Activated CD4-positive, alpha-beta T cell treated with anti-CD3 and anti-CD28 coated beads, Interleukin-2, amount 50 U/mL, for 48 hours (primary cell): ENCODE results near the gene IFITM10.

Source experiments
- DNase-seq, 2 experiments: peaks; one replicate each; pipeline ENCODE4 v3.0.0-alpha.2; 2020

Gene IFITM10

DNA sequence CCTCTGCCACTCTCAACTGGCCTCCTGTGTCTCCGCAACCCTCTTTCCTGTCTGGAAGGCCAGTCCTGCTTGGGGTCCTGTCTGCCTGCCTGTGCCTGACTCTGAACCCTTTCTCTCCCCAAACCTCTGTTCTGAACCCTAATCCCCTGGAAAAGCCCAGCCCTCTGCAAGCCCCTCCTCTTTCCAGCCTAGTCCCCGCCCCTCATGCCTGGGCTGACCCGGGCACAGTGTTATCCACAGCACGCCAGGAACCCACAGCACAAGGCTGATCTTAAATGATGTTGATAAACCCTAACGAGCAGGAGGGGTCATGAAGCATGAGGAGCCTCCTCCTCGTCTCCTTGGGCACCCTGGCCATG is at the start of gene IFITM10:
IFITM10 (minus strand) TSS at position 115 of the 359 bp plus-strand sequence. CDS start 153 bp downstream, outside the sequence.
- DNase-seq, result no peak

DNA sequence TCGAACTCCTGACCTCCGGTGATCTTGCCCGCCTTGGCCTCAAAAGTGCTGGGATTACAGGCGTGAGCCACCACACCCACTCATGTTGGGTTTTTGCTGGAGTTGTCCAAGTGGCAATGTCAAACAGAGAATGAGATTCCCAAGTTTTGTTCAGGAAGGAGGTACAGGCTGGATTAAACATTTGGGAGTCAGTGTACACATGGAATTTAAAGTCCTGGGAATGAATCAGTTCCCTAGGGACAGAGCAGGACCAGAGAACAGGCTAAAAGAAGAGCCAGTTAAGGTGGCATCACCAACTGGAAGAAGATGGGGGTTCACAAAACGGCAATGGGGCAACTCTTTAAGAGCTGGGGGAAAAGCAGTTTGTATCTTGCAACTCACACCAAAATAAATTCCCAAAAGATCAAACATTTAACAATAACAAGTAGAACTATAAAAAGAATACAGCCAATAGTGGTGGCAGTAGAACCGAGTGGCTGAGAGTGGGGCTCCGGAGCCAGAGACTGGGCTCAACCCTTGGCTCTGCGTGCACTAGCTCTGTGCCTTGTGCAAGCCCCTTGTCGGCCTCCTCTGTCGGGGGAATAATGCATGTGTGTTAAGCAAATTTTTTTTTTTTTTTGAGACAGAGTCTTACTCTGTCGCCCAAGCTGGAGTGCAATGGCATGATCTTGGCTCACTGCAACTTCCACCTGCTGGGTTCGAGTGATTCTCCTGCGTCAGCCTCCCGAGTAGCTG is 47.2 kb upstream of the IFITM10 start:
- DNase-seq, result no peak

DNA sequence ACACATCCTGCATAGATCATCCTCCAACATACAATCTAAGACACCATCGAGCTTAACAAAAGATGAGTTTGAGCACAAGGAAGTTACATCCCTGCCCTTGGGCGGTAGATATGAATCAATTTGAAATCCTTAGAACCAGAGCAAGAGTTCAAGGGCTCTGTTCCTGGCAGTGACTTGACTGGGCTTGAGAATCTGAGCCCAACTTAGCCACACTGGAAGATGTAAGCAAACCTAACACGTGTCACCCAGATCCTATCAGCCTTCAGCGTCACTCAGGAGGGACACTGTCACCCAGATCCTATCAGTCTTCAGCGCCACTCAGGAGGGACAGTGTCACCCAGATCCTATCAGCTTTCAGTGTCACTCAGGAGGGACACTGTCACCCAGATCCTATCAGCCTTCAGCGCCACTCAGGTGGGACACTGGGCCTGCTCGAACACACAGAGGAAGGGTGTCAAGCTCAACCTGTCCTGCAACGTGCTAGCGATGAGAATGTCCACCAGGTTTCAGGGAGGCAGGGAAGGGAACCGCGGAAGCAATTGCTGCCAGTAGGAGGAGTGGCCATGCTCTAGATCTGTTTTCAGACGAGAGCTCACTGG is 46.1 kb upstream of the IFITM10 start:
- DNase-seq, result no peak

DNA sequence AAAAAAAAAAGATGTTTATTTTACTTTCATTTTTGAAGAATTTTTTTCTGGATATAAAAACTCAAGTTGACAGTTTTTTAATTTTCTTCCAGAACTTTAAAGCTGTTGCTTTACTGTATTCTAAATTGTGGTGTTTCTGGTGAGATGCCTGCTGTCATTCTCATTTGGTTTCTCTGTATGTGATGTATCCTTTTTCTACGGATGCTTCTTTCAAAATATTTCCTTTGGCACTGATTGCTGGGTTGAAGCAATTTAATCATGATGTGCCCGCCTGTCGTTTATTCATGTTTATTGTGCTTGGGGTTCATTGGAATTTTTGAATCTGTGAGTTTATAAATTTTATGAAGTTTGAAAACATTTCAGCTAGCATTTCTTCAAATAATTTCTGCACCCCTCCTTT is 42.7 kb upstream of the IFITM10 start:
- no peak for DNase-seq

DNA sequence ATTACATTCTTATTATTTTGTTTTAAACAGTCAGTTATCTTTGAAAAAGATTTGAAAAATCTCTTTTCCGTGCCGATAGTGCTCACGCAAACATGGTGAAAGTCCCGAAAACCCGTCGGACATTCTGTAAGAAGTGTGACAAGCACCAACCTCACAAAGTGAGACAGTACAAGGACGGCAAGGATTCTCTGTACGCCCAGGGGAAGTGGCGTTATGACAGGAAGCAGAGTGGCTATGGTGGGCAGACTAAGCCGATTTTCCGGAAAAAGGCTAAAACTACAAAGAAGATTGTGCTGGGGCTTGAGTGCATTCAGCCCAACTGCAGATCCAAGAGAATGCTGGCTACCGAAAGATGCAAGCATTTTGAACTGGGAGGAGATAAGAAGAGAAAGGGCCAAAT is 42.1 kb upstream of the IFITM10 start:
- no peak for DNase-seq

DNA sequence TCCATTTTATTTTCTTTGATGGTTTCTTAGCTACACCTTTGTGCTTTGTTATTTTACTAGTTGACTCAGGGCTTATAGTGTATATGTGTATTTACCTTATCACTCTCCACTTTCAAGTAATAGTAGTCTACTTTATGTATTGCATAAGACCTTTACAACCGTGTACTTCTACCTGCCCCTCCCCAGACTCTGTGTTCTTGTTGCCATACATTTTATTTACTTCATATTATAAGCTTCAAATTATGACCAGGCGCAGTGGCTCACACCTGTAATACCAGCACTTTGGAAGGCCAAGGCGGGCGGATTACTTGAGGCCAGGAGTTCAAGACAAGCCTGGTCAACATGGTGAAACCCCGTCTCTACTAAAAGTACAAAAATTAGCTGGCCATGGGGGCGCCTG is 41.5 kb upstream of the IFITM10 start:
- DNase-seq, result no peak

DNA sequence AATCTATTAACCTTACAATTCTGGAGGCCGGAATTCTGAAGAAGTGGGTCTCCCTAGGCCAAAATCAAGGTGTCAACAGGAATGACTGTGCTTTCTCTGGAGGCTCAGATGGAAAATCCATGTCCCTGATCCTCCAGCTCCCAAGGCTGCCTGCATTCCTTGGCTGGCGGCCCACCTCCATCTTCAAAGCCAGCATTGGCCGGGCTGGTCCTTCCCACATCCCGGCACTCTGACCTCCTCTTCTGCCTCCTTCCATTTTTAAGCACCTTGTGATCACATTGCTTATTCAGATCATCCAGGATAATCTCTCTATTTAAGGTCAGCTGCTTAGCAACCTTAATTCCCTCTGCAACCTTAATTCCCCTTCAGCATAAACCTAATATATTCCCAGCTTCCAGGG is 36.1 kb upstream of the IFITM10 start:
- DNase-seq, result no peak

DNA sequence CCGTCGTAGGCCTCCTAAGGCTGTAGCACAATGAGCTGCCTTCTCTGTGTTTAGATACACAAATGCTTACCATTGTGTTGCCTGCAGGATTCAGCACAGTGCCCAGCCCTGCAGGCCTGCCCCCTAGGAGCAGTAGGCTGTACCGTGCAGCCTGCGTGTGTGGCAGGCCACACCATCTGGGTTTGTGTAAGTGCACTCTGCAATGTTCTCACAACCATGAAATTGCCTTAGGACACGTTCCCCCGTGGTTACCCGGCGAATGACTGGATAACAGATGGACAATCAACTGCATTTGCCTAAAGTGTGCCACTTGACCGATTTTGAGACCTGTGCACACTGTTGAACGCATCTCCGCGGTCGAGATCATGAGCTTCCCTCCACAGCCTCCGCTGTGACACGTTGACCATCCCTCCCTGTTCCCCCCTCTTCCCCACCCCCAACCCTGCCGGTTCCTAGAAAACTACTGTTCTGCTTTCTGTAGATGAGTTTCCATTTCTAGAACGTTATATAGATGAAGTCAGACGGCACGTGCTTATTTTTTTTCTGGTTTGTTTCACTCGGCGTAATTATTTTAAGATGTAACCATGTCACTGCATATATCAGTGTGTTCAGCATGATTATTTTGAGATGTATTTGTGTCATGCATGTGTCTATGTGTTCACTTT is 35.5 kb upstream of the IFITM10 start:
- DNase-seq, result no peak

DNA sequence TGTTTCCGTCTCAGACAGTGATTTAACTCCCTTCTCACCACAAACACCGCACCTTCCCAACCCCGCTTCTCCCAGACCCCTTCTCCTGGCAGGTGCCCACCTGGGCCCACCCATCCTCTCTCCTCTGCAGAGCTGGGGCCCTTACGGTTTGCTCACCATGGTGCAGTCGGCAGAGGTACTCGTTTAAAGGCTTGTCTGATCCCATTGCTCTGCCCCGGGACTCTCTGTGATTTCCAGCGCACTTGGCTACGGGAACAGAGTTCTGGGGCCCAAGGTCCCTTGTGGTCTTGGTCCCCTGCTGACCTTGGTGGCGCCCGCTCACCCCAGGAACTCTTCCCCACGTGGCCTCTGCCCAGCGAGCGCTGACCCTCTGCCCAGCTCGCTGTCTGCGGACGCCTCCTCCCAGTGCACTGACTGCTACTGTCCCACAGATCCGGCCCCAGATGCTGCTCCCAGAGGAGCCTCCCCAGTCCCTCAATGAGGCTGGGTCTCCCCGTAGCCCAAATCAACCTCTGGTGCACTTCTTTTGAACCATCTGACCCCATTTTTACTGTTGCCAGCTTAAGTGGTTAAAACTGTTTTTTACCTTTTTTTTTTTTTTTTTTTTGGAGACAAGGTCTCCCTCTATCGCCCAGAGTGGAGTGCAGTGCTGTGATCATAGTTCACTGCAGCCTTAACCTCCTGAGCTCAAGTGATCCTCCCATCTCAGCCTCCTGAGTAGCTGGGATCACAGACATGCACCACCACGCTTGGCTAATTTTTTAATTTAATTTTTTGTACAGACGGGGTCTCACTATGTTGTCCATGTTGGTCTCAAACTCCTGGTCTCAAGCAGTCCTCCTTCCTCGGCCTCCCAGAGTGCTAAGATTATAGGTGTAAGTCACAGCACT is 34.6 kb upstream of the IFITM10 start:
- no peak for DNase-seq

DNA sequence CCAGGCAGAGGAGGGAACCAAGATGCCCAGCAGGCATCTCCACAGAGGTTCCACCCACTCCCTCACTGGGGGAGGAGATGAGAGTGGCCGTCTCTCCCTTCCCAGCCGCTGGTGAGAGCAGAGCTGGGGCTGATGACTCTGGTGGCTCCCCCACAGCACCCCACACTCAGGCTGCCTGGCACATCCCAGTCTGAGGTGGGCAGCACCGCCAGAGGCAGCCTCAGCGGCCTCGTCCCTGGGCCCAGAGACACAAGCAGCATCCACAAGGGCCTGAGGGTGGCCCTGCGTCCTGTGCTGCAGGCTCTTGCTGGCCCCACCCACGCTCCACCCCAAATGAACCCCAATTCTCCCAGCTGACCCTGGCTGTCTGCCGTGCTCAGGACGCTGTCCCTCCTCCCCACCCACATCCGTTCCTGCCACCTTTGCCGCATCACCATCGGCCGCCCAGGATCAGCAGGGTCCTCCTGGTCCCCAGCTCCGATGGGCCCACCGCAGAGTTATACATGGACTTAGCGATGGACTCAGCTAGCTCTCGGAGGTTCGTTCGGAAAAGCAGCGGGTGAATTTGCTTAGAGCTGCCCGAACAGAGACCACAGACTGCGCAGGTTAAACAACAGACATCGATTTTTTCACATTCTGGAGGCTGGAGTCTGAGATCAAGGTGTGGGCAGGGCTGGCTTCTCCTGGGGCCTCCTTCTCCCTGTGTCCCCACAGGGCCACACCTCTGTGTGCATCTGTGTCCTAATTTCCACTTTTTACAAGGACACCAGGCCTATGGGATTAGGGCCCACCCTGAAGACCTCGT is 33.5 kb upstream of the IFITM10 start:
- DNase-seq, result no peak

DNA sequence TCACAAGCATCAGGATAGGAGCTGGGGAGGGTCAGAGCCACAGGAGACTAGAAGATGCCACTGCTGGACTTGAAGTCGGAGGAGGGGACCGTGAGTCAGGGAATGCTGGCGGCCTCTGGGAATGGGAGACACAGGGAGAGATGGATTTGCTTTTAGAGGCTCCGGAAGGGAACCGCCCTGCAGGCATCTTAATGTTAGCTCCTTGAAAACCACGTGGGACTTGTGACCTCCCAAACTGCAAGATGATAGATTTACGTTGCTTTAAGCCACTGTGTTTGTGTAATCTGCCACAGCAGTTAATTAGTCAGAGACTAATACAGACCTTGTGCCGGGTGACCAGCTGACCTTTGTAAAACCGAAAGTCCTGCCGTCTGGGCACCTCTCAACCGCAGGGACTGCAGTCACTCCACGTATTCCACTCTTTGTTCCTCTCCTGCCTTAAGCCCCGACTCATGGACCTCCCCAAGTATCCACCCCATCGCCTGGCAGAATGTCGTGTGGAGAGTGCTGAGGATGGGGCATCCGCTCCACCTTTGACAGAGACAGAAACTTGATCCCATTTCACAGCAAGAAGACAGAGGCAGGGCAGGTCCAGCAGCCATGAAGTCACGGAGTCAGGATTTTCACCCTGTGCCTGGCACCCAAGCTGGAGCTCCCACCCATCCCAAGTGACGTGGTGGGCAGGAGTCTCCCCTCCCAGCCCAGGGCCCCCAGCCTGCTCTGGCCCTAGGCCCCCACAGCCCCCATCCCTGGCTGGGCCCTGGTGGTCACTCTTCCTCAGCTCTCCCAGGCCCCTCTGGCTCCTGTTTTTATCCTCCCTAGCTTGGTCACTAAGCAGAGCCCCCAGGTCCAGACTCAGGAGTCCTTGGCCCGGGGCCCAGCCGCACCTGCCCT is 32.7 kb upstream of the IFITM10 start:
- no peak for DNase-seq

DNA sequence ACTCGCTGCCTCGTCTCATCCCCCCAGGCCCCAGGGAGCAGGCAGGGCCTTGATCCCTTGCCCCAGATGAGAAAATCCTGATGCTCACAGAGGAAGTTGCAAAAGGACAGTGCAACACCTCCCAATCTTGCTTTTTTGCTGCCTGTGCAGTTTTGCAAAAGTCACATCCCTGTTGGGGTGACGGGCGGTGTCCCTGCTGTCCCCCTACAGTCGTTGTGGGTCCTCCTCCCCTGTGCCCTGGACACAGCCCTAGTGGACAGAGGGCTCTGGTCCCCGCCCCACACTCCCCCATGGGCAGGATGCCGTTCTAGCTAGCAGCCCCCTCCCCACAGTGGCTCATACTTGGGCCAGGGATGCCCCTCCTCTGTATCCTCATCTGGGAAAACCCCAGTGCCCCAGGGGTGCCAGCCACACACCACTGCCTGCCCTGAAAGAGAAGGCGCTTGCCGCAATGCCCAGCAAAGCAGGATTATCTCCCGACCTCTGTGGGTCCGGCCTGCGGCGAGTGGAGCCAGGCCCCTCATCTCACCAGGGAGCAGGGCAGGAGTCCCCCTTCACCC is 31.7 kb upstream of the IFITM10 start:
- DNase-seq, result no peak

DNA sequence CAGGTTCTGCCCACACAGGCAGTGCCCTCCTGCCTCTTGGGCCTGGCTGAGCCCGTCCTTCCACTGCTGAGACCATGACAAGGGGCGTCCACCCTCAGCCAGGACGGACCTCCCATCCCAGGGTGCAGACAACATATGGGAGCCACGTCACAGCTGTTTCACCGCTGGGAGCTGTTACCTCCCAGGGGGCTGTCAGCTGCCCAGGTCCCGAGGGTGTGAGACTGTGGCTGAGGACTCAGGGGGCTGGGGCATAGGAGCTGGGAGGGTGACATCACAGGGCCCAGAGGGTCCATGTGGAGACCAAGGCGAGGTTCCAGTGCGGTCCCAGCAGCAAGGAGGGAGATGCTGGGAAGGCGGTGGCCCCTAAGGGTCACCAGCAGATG is 31.2 kb upstream of the IFITM10 start:
- DNase-seq, result no peak

DNA sequence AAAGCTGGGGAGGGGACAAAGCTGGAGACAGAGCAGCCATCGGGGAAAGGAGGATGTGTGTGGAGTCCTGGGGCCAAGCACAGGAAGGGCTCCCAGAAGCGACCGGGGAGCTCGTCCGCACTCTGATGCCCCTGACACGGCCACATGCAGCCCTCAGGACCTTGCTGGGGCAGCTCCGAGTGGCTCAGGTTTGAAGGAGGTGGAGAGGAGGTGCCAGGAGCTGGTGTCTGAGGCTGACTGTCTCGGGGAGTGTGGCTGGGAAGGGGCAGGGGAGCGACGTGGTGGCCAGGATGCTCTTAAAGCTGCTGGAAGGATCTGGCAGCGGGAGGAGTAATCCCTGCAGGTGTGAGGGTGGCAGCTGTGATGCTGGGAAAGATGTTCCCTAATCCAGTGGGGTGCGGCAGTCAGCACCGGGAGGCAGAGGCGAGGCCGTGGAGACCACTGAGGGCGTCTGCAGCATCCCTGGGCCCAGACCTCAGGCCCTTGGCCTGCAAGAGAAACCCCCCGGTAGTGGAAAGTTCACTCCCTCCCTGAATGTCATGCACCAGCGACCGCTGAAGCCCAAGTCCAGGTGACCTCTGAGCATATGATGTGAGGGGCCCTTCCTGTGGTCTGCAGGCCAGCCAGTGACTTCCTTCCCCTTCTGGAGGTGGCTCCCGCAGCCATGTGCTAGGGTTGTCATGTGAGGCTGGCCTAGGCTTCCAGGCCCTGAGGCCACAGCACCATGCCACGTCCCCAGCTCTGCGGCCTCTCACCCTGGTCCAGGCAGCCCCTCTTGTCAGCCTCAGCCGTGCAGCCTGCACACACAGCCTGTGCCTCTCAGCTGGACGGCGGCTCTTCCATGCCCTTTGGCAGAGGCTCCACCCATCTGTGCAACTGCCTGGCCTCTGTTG is 30.6 kb upstream of the IFITM10 start:
- DNase-seq, result no peak

DNA sequence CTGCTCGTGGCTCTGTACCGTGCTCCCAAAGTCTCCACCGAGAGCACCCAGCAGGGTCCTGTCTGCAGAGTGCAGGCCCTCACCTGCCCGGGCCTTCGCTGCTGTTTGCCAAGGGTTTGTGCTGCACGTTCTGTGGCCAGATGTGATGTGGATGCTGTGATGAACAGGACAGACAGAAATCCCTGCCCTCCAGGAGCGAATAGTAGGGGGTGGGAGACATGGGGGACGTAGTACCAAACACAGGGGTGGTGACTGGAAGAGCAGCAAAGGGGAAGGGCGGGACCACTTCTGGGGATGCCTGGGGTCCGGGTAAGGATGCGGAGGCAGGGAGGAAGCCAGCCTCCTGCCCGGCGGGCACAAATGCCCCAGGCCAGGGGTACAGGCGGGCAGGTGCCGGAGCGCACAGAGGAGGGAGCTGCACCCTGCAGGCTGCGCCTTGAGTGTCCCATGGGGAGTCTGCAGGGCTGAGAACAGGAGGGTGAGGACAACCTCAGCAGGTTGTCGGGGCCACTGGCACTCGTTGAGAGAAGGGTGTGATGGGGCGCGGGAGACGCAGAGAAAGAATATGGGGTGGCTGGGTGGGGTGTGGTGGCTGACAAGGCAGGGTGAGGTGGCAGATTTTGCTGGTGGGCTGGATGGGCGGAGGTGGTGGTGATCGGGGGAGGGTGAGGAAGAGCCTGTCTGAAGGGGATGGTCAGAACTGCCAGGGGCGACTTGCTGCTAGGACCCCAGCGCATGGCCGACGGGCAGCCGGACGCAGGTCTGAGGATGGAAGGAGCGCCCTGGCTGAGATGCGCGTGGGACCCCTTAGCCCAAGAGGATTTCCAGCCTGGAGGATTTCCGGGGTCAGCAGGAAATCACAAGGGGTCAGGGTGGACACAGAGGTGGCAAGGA is 29.7 kb upstream of the IFITM10 start:
- DNase-seq, result no peak

DNA sequence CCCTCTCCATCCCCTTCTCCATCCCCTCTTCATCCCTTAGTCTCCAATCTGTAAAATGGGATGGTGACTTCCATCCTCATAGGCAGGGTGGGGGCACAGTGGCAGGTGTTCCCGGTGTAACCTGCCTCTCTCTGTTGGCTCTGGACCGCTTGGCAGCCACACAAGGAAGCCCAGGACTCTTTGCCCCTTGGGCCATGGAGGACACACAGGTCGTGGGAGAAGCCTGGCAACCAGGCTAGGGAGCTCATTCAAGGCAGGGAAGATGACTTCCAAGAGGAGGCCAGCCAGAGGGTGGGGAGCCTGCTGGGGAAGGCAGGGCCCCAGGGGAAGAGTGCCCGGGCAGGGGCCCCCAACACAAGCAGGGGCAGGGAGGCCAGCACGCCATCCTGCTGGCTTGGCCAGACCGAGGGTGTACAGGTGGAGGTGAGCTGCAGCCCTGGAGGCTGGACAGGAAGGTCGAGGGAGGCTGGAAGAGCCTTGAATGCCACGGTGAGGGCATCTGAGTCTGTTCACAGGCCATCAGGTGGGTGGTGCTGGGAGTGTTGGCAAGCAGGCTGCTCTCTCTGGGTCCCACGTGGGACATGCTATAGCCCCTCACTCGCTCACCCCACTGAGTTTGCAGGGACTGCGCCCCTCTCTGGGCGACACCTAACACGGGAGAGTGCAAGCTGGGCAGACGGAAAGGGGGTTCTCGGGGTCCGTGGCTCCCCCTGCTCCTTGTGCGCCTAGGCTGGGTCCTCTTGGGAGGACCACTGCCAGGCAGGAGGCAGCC is 28.8 kb upstream of the IFITM10 start:
- no peak for DNase-seq

DNA sequence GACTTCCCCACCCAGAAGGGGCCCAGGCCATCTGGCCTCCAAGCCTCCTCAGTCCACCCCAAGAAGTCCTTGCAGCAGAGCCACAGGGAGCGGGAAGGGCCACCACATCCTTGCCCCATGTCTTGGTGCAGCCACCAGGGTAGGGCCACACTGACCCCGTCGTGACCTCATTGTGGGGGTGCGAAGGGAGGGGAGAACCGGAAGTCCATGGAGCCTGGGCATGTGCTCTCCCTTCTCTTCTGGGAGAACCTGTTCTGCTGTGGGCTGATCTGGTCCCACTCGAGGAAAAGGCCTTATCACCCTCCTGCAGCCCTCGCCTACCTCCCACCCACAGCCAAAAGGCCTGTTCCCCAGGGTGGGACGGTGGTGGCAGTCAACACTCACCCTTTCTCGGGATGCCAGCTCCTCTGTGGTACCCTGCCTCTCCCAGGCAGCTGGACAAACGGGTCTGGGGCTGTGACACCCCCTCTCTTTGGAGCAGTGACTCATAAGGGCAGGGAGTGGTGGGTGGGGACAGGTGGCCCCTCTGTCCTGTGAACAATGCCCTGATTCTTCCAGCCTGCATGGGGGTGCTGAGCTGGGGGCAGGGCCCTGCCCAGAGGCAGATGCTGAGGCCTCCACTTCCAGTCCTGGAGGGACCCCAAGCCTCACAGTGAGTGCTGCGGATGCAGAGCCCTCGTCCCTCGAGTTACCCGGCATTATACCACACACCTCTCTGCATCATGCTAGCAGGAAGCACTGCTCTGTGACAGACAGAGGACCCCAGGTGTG is 27.9 kb upstream of the IFITM10 start:
- DNase-seq, result no peak
